ENCODE measurements around the gene CCDC148. TPM values are rescaled to one million over a fixed set of nuclear protein-coding genes. Genes with fewer than 3 reads are reported as not detected.

Gene CCDC148
- total RNA-seq, 4 donors from 2014 or later, result 0.55 to 1.6 TPM; not detected in 2

DNA sequence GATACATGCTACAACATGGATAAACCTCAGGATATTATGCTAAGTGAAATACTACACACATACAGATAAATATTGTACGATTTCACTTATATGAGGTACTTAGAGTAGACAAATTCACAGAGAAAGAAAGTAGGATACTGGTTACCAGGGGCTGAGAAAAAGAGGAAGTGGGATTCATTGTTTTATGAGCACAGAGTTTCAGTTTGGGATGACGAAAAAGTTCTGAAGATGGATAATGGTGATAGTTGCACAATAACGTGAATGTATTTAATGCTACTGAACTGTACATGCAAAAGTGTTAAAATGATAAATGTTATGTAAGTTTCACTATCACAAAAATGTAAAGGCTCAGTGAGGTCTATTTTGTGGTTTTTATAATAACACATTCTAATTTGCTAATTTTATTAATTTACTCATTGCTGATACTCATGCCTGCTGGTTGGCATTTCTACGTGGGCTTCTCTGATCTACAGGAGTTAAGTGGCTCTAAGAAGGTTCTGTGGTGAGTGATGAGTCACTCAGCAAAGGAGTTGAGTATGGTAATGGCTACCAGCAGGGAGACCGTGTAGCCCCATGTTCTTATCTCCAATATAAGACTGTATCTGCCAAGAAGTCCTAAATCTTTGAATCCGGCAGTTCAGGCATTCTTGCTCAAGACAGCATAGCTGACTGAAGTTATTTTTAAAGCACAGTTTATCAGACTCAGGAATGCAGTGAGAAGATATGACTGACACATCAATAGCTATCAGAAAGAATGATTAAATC, 313.8 kb downstream of the CCDC148 start:
- no peak for TF ChIP-seq POLR2A (IDR thresholded peaks at IDR 0.05)
- TF ChIP-seq, protein P1, sequence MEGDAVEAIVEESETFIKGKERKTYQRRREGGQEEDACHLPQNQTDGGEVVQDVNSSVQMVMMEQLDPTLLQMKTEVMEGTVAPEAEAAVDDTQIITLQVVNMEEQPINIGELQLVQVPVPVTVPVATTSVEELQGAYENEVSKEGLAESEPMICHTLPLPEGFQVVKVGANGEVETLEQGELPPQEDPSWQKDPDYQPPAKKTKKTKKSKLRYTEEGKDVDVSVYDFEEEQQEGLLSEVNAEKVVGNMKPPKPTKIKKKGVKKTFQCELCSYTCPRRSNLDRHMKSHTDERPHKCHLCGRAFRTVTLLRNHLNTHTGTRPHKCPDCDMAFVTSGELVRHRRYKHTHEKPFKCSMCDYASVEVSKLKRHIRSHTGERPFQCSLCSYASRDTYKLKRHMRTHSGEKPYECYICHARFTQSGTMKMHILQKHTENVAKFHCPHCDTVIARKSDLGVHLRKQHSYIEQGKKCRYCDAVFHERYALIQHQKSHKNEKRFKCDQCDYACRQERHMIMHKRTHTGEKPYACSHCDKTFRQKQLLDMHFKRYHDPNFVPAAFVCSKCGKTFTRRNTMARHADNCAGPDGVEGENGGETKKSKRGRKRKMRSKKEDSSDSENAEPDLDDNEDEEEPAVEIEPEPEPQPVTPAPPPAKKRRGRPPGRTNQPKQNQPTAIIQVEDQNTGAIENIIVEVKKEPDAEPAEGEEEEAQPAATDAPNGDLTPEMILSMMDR (IDR thresholded peaks at IDR 0.05), result no peak
- H3K4me3 ChIP-seq (ENCODE audit: low read depth, poor library complexity, severe bottlenecking), result no peak overlapping the region
- no peak for DNase-seq (ENCODE audit: low spot score in 2 of 2)
- intact Hi-C loops (cut with DNase I; ENCODE audit: low total_unique reads), result no loop called here
- WGBS, 2 donors, result 69% methylated on average over 6 of the region's 6 CpGs

DNA sequence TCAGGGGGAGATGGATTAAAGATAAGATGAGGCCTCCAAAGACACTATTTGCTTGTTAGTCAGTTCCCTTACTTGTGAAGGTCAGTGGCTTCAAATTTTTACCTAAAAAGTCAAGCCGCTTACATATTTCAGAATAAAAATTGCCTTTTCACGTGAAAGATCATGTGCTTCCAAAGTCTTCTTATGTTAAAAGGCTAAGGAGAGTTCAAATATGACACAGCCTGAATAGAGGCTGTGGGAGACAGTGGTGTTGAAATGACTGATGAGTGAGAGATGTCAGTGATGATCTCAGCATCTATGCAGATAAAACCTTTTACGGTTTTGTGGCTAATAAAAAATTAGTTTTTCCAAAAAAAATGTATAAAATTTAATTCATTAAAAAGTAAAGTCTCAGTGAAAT, 314.4 kb downstream of the CCDC148 start:
- intact Hi-C loops (cut with DNase I; ENCODE audit: low total_unique reads), result no loop called here
- no peak for DNase-seq (ENCODE audit: low spot score in 2 of 2)
- TF ChIP-seq, protein P1 (IDR thresholded peaks at IDR 0.05), result no peak
- TF ChIP-seq POLR2A (IDR thresholded peaks at IDR 0.05), result no peak
- no peak overlapping the region for H3K4me3 ChIP-seq (ENCODE audit: low read depth, poor library complexity, severe bottlenecking)
- WGBS, 2 donors, result 79 to 87% methylated on average over 3 of the region's 3 CpGs

DNA sequence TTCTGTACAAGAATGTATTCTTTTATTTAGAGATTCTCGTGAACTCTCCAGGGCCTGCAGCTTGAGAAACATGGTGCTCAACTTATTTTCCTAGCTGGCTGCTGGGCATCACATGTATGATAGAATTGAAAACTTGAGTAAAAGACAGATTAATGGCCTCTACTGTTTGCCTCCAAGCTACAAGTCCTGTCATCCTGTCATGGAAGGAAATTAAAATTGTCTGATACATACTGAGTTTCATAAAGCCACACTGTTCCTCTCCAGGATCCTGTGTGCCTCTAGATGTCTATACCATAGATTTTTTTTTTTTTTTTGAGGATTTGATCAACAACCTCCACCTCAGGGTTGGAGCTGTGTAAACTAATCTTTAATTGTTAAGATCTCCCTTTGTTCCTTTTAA, 316.4 kb downstream of the CCDC148 start:
- intact Hi-C loops (cut with DNase I; ENCODE audit: low total_unique reads), result no loop called here
- no peak for DNase-seq (ENCODE audit: low spot score in 2 of 2)
- 89 to 91% methylated on average over 1 of the region's 1 CpG for WGBS, 2 donors
- no peak for TF ChIP-seq POLR2A (IDR thresholded peaks at IDR 0.05)
- TF ChIP-seq, protein P1 (IDR thresholded peaks at IDR 0.05), result no peak
- H3K4me3 ChIP-seq (ENCODE audit: low read depth, poor library complexity, severe bottlenecking), result no peak overlapping the region

DNA sequence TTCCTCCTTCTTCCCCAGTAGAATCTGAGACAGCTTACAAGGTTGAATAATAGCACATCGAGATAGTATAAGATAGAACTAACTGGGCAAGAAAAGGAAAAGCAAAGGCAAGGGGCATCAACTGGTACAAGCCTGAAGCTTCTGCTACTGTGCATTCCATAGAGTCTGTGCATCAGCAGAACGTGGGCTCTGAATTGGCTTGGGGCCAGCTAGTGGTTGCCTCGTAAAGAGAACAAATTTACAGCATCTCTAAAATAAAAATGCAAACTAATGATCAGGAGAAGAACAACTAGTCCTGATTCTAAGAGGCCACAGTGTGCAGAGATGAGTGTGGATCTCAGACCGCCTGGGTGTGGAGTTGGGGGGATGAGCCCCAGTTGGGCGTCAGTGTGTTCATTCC, 318.3 kb downstream of the CCDC148 start:
- TF ChIP-seq, protein P1 (IDR thresholded peaks at IDR 0.05), result no peak
- TF ChIP-seq POLR2A (IDR thresholded peaks at IDR 0.05), result no peak
- DNase-seq (ENCODE audit: low spot score in 2 of 2), result no peak
- WGBS, 2 donors, result 45 to 58% methylated on average over 5 of the region's 5 CpGs
- intact Hi-C loops (cut with DNase I; ENCODE audit: low total_unique reads), result no loop called here
- H3K4me3 ChIP-seq (ENCODE audit: low read depth, poor library complexity, severe bottlenecking), result no peak overlapping the region

DNA sequence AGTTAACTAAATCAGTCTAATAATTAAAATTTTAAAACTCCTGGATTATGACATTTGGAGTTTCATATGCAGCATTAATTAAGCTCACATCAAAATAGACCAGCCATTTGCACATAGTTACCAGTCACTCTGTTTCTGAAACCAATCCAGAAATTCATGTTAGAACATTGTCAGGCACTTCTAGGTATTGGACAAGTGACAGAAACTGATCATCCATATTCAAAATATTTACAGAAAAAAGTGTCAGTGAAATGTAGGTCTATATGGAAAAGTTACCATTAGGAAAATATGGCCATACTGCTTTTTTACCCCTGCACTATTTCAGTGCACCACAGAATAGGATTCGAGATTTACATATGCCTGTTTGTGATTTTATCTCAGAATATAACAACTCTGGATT, 321.5 kb downstream of the CCDC148 start:
- no peak for TF ChIP-seq POLR2A (IDR thresholded peaks at IDR 0.05)
- TF ChIP-seq, protein P1 (IDR thresholded peaks at IDR 0.05), result no peak
- intact Hi-C loops (cut with DNase I; ENCODE audit: low total_unique reads), result no loop called here
- H3K4me3 ChIP-seq (ENCODE audit: low read depth, poor library complexity, severe bottlenecking), result no peak overlapping the region
- WGBS, 2 donors, result 48 to 51% methylated on average over 1 of the region's 1 CpG
- DNase-seq (ENCODE audit: low spot score in 2 of 2), result no peak

DNA sequence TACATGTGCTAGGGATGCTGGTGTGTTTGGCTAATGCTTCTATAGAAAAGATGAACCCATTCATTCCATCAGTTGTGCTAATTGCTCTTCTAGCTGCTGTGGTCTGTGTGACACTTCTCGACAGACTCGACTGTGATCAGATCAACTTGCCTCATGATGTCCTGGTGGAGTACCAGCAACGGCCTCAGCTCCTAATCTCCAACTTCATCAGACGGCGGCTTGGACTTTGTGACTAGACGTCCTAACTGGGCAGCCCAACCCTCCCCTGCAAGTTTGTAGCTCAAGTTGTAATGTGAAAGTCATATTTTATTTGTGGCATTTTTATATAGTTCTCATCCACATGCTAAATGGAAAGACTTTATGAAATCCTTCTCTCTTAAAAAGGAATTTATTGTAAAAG, 321.9 kb downstream of the CCDC148 start:
- WGBS, 2 donors, result 80 to 83% methylated on average over 6 of the region's 6 CpGs
- peak in 1 of 2 donors; percentile 16 for DNase-seq (ENCODE audit: low spot score in 2 of 2)
- intact Hi-C loops (cut with DNase I; ENCODE audit: low total_unique reads), result no loop called here

More for the DNA sequence above, 321.9 kb downstream of the CCDC148 start:
- TF ChIP-seq POLR2A (IDR thresholded peaks at IDR 0.05), result no peak
- TF ChIP-seq, protein P1 (IDR thresholded peaks at IDR 0.05), result no peak
- no peak overlapping the region for H3K4me3 ChIP-seq (ENCODE audit: low read depth, poor library complexity, severe bottlenecking)
